NCI-H524 treated with DMSO at 0.1 percent for 48 hours (cell line): Measurements from ENCODE around the gene ATP5MK.
A peak's percentile ranks its signal among the peaks of the same experiment; 100 is the strongest.
"Not testable (repeated sequence)": the region's sequence is repeated elsewhere in the genome, so short reads cannot be mapped to it uniquely, and the experiment has no call there.

ENCODE experiments used
- DNase-seq: peaks from one replicate; lab custom pipeline; 2025; lab: John Stamatoyannopoulos, UW

Gene ATP5MK

DNA sequence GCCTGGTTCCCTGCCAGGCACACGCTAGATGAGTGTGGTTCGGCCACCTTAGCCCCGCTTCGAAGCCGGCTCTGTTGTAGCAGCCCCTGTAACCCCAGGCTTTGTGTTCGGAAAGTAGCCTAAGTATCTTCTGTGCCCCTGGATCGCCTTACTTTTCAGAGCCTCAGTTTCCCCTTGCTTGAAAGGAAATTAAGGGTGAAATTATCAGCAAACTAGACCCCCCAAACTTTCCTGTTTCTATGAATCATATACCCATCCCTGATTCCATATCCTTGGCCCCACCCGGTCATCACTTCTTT lies 463 bp upstream of the ATP5MK start:
- no peak for DNase-seq

DNA sequence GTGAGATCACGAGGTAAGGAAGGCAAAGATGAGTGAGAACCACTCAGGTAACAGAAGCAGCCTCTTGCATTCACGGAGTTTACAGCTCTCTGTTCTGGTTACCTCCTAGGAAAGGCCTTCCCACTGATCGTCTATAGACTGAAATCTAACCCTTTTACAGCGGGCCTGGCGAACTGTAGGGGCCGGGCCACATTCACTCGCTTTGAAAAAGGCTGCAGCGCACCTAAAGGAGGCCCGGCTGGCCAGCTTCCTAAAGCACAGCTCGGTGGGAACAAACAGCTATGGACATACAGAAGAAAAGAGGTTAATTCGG lies 565 bp downstream of the ATP5MK start:
- no peak for DNase-seq

DNA sequence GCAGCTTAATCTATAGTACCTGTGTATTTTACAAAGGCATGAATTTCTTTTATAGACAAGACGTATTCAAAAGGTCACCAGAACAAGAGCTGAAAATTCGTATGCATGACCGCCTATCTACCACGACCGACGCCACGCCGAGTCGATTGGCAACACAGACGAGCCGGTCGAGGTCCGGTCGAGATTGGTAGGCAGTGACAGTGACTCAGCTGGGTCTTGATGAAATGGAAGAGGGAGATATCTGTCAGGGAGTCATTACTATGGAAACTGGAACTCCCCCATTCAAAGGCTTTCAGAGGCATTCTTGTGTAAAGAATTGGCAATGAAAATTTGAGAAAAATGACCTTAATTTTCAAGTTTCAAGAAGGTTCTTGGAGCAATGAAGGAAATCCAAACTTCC lies 2.1 kb downstream of the ATP5MK start:
- DNase-seq: no peak

DNA sequence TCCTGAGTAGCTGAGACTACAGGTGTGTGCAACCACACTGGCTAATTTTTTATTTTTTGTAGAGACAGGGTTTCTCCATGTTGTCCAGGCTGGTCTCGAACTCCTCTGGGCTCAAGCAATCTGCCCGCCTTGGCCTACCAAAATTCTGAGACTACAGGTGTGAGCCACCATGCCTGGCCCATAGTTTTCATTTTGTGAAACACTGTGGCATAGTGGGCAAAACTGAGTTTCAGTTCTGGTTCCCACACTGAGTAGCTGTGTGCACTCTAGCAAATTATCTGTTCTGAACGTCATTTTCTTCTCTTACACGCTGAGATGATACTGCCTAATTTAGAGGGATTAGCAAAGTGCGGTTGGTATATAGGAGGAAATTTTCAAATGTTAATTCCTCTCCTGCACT lies 13.5 kb downstream of the ATP5MK start:
- DNase-seq: no peak

DNA sequence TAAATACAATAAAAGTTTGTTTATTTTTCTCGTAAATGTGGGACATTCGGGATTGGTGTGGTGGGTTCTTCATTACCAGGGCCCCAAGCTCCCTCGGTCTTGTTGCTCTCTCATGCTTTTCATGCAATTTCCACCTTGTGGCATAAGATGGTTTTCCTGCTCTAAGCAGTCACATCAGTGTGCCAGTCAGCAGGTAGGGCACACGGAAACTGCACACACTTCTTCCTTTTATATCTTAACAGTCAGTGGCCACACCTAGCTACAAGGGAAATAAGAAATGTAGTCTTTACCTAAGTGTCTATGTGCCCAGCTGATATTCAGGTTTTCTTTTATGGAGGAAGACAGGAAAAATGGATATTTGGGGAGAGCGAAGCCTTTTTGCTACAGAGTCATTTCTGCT lies 22.0 kb downstream of the ATP5MK start:
- DNase-seq: no peak

DNA sequence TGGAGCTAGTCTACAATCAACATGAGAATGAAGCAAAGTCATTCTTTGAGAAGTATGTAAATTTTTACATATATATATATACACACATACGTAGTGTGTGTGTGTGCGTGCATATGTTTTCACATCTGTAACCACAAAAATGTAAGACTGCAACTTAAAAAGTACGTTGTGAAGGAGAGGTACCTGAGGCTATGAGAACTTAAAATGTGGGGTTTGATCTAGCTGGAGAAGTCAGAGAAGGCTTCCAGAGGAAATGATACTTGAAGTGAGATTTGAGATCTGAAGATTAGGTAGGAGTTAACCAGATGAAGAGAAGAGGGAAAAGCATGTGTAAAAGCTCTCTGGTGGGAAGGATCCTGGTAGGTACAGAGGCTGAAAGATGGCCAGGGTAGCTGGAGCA lies 22.7 kb downstream of the ATP5MK start:
- no peak for DNase-seq

DNA sequence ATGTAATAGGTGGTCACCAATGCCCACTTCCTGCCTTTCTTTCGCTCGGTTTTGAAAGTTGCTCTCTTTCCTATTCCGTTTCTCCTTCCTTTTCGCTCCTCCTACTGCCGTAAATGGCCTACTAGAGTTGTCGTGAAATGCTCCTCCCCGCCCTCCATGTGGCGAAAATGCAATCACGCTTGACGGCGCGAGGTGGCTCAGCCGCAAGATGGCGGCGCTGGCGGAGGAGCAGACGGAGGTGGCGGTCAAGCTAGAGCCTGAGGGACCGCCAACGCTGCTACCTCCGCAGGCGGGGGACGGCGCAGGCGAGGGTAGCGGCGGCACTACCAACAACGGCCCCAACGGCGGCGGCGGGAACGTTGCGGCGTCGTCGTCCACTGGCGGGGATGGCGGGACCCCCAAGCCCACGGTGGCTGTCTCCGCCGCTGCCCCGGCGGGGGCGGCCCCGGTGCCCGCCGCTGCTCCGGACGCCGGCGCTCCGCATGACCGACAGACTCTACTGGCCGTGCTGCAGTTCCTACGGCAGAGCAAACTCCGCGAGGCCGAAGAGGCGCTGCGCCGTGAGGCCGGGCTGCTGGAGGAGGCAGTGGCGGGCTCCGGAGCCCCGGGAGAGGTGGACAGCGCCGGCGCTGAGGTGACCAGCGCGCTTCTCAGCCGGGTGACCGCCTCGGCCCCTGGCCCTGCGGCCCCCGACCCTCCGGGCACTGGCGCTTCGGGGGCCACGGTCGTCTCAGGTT lies 28.3 kb downstream of the ATP5MK start, which contains the start of gene TAF5:
Gene TAF5, plus strand, starts transcription at position 195 of the 737 bp plus-strand sequence. Its CDS starts 14 bp downstream, at position 209.
- peak; percentile 39 for DNase-seq

DNA sequence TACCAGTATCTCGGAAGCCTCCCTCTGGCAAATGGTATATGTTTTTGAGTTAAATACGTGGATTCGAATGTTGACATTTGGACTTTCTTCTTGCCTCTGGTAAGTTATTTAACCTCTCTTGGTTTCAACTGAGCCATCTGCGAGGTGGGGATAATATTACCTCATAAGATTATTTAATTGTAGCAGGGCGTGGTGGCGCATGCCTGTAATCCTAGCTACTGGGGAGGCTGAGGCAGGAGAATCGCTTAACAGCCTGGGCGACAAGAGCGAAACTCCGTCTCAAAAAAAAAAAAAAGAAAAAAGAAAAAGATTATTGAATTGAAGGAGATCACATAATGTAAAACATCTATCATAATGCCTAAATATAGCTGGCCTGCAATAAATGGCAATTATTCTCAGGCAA lies 28.9 kb downstream of the ATP5MK start:
- no peak for DNase-seq

DNA sequence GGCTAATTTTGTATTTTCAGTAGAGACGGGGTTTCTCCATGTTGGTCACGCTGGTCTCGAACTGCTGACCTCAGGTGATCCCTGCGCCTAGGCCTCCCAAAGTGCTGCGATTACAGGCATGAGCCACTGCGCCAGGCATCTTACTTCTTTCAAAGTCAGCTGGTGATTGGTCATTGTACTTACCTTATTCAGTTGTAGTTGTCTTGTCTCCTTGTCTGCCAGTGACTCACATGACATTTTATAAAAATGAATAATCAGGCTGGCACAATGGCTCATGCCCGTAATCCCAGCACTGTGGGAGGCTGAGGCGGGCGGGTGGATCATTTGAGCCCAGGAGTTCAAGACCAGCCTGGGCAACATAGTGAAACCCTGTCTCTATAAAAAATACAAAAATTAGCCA lies 35.5 kb downstream of the ATP5MK start:
- not testable (repeated sequence) for DNase-seq

DNA sequence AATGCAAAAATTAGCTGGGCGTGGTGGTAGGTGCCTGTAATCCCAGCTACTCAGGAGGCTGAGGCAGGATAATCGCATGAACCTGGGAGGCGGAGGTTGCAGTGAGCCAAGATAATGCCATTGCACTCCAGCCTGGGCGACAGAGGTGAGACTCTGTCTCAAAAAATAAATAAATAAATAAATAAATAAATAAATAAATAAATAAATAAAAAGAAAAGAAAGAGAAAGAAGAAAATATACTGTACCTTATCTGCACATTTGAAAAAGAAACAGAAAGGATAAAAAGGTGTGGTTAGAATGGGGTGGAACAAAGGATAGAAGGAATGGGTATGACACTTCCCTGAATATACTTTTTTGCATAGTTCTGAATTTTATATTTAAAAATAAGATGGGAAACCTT lies 36.8 kb downstream of the ATP5MK start:
- not testable (repeated sequence) for DNase-seq

DNA sequence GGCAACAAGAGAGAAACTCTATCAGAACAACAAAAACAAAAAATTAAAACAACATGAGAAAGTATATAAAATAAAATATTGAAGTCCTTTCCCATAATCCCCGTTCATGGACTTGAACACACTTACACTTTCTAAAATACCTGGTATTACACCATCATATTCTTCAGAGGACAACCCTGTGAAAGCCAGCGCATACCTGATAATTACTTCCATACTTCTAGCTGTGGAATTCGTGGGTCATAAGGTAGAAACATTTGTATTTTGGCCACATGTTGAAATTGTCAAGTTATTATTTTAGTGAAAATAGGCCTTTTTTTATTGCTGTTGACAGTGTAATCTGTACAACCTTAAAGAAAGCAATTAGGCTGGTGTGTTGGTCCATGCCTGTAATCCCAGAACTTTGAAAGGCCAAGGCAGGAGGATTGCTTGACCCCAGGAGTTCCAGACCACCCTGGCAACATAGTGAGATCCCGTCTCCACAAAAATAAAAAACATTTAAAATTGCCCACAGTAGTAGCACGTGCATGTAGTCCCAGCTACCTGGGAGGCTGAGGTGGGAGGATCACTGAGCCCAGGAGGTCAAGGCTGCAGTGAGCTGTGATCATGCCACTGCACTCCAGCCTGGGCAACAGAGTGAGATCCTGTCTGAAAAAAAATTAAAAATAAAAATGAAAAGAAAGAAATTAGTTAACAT lies 40.2 kb downstream of the ATP5MK start:
- no peak for DNase-seq

DNA sequence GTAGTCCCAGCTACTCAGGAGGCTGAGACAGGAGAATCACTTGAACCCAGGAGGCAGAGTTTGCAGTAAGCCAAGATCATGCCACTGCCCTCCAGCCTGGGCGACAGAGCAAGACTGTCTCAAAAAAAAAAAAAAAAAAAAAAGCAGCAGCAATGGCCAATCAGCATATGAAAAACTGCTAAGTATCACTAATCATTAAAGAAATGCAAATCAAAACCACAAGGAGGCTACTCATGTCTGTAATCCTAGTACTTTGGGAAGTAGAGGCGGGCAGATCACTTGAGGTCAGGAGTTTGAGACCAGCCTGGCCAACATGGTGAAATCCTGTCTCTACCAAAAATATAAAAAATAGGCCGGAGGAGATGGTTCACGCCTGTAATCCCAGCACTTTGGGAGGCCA lies 41.7 kb downstream of the ATP5MK start:
- not testable (repeated sequence) for DNase-seq

DNA sequence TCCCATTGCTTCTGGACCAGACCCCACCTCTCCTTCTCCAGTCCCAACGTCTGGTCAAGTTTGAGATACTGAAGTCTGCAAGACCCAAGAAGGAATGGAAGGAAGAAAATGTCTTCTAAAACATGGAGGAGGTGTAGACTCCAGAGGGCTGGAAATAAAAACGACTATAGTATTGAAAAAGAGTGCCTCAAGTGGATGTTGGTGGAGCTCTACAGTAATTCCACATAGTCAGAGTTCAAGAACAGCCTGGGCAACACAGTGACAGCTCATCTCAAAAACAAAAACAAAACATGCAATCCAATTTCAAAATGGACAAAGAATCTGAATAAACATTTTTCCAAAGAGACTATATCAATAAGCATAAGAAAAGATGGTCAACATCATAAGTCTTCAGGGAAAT lies 43.0 kb downstream of the ATP5MK start:
- DNase-seq: no peak

DNA sequence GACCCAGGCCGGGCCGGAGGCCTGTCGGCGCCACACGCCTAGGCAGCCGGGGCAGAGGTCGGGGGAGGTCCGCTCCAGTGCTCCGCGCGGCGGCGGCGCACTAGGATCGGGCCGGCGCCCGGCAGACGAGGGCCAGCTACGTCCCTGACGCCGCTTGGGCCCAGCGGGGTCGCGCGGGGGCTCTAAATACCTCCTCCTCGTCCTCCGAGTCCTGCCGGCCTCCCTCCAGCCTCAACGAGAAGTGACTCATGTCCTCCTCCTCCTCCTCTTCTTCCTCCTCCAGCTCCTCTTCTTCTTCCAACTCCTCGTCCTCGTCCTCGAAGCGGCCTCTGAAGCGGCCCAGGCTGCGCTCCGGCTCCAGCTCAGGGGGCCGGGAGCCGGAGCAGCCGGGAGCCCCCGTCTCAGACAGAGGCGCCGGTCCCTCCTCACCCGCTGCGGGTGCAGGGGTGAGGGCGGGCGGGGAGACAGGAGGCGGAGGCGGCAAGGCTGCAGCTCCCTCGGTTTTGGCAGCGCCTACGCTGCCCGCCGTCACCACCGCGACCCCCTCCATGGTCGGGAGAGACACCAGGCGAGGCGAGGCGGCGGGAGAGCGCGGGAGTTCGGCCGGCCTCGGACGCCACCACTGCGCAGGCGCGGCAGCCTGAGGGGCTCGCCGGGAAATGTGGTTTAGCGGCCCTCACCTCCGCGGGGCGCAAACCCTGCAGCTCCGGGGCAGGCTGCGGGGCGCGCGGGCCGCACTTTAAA lies 45.6 kb downstream of the ATP5MK start, which contains the start of gene PCGF6:
Gene PCGF6, minus strand, starts transcription at position 624 of the 744 bp plus-strand sequence. Its CDS starts 74 bp downstream, at position 550.
- DNase-seq: peak; percentile 6

DNA sequence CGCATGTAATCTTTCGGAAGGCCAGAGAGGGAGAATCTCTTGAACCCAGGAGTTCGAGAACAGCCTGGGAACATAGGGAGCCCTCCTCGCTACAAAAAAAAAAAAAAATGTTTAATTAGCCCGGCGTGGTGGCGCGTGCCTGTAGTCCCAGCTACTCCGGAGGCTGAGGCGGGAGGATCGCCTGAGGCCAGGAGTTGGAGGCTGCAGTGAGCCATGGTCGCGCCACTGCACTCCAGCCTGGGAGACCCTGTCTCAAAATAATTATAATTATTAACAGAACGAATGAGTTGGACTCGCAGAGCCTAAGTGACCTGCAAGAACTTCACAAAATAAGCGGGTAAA lies 46.1 kb downstream of the ATP5MK start:
- no peak for DNase-seq
